ENCODE results near the gene KRT6A. TPM values are rescaled to one million over a fixed set of nuclear protein-coding genes. Genes with fewer than 3 reads are reported as not detected.

Gene KRT6A
- total and polyA plus RNA-seq, 2 of the 8 experiments (the other 6 are each of a cell fraction or from before 2014, with no cell fraction given) = 0.11 TPM; not detected in 1

GRCh38 chr12:52454411-52455201 is 38.5 kb downstream of the KRT6A start:
- no peak overlapping the region for H3K4ac ChIP-seq (replicated peaks; ENCODE audit: insufficient read length, low read depth, low read length)
- H3K23me2 ChIP-seq (ENCODE audit: low read depth, low read length) = no peaks in the 10 kb centered on the region
- H3K14ac ChIP-seq (ENCODE audit: insufficient read length) = no peak overlapping the region
- DNase-seq (ENCODE audit: low read depth in 1 of 2, low spot score in 2 of 2) (no peak), FAIRE-seq (no peak)
- H2AFZ ChIP-seq (ENCODE audit: low read length) = no peak overlapping the region
- H4K5ac ChIP-seq (ENCODE audit: insufficient read length, low read depth, low read length) = no peak overlapping the region
- H3K4me1 ChIP-seq (replicated peaks in 1 of 4; ENCODE audit: control insufficient read depth in 3 of 4, insufficient read depth in 4 of 4, low read length in 3 of 4) = no peaks in the 10 kb centered on the region
- no peaks in the 10 kb centered on the region for H3K9me3 ChIP-seq (ENCODE audit: insufficient read depth in 2 of 2, low read depth in 1 of 2, low read length in 1 of 2)
- H3K27ac ChIP-seq (ENCODE audit: low read depth, low read length) = no peak overlapping the region
- 39% methylated on average over 3 of the region's 3 CpGs; no CpG with 5 or more reads in 1 of the 2 experiments for WGBS, 2 experiments (ENCODE audit: extremely low coverage in 1 of 2, insufficient coverage in 1 of 2, insufficient read length in 1 of 2, insufficient replicate concordance in 2 of 2, low coverage in 1 of 2, low lambda C conversion rate in 2 of 2, missing lambda C conversion rate in 1 of 2)
- no peak overlapping the region for H4K91ac ChIP-seq (replicated peaks; ENCODE audit: insufficient read length, low read length)
- H3K18ac ChIP-seq (ENCODE audit: extremely low read depth, low read length) = no peak overlapping the region; the same call in 1 of the 2 replicates
- H3K56ac ChIP-seq (replicated peaks; ENCODE audit: insufficient read length, low read depth, low read length) = no peak overlapping the region
- no peak overlapping the region for H2BK20ac ChIP-seq (ENCODE audit: low read length)
- CTCF ChIA-PET (ENCODE audit: partially characterized antibody) = interaction anchor here (1.0 kb wide), 1 partner anchor 13 kb away, joined by 3 read pairs; no protein-coding TSS in a partner anchor
- no peaks in the 10 kb centered on the region for H4K20me1 ChIP-seq (replicated peaks in 1 of 2; ENCODE audit: control insufficient read depth in 1 of 2, insufficient read depth in 2 of 2, low read length in 2 of 2)
- no peak overlapping the region for H3K9ac ChIP-seq (replicated peaks in 1 of 4; ENCODE audit: extremely low read depth in 1 of 4, low read depth in 3 of 4, low read length in 3 of 4)
- H3K4me3 ChIP-seq (ENCODE audit: extremely low read depth in 1 of 4, insufficient read depth in 2 of 4, low read depth in 3 of 4, low read length in 4 of 4) = no peak overlapping the region; a peak in 1 of 8 replicates
- H4K8ac ChIP-seq (ENCODE audit: extremely low read depth, insufficient read depth, low read length) = no peak overlapping the region
- no peaks in the 10 kb centered on the region for H3K36me3 ChIP-seq (ENCODE audit: control insufficient read depth in 2 of 4, insufficient read depth in 4 of 4, low read length in 3 of 4)
- TF ChIP-seq, protein P1, sequence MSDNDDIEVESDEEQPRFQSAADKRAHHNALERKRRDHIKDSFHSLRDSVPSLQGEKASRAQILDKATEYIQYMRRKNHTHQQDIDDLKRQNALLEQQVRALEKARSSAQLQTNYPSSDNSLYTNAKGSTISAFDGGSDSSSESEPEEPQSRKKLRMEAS (IDR thresholded peaks at IDR 0.05) = no peak
- TF ChIP-seq, protein P2, sequence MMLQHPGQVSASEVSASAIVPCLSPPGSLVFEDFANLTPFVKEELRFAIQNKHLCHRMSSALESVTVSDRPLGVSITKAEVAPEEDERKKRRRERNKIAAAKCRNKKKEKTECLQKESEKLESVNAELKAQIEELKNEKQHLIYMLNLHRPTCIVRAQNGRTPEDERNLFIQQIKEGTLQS (IDR thresholded peaks at IDR 0.05; ENCODE audit: insufficient read depth, low read depth, low read length) = no peak
- no peak for TF ChIP-seq NRF1 (IDR thresholded peaks at IDR 0.05; ENCODE audit: low read depth, low read length)
- no peak overlapping the region for H3K23ac ChIP-seq (ENCODE audit: insufficient read length)
- H2BK5ac ChIP-seq (ENCODE audit: low read depth, low read length) = no peak overlapping the region
- no peaks in the 10 kb centered on the region for H3K27me3 ChIP-seq (replicated peaks in 1 of 4; ENCODE audit: control insufficient read depth in 3 of 4, extremely low read depth in 1 of 4, insufficient read depth in 3 of 4, low read length in 3 of 4)
- H2AK5ac ChIP-seq (ENCODE audit: low read depth, low read length) = no peak overlapping the region; the same call in 1 of the 2 replicates
- no peak overlapping the region for H2BK120ac ChIP-seq (replicated peaks; ENCODE audit: low read depth, low read length)
- no peaks in the 10 kb centered on the region for H3K79me1 ChIP-seq (ENCODE audit: low read depth, low read length)
- POLR2A ChIA-PET (ENCODE audit: partially characterized antibody) = no interaction called here
- 0 out of 2 replicates have a peak overlapping the region, but pooled peaks have one; percentile 46 for H2BK15ac ChIP-seq (ENCODE audit: low read length)
- H3K79me2 ChIP-seq (ENCODE audit: control insufficient read depth in 1 of 2, insufficient read depth in 2 of 2, low read length in 2 of 2) = no peaks in the 10 kb centered on the region
- H2BK12ac ChIP-seq (ENCODE audit: low read depth, low read length) = 0 out of 2 replicates have a peak overlapping the region, but pooled peaks have one; percentile 40
- peak overlapping the region; percentile 16 to 49 for H3K4me2 ChIP-seq (ENCODE audit: insufficient read depth in 1 of 2, low read depth in 2 of 2, low read length in 2 of 2)
